Epithelial cell of prostate (primary cell): ENCODE measurements around the gene TTC36.
A peak's percentile ranks its signal among the peaks of the same experiment; 100 is the strongest.
"Not testable (repeated sequence)": the region's sequence is repeated elsewhere in the genome, so short reads cannot be mapped to it uniquely, and the experiment has no call there.

Source experiments
- DNase-seq: peaks from one replicate; pipeline ENCODE4 v3.0.0-alpha.2; 2011; ENCODE audit warnings: low read depth, low spot score
- H3K27ac ChIP-seq: fragments of 450-650 bp; 2 replicates; pipeline ENCODE4 v1.5.1; 2017; ENCODE audit warnings: mild to moderate bottlenecking

Gene TTC36

DNA sequence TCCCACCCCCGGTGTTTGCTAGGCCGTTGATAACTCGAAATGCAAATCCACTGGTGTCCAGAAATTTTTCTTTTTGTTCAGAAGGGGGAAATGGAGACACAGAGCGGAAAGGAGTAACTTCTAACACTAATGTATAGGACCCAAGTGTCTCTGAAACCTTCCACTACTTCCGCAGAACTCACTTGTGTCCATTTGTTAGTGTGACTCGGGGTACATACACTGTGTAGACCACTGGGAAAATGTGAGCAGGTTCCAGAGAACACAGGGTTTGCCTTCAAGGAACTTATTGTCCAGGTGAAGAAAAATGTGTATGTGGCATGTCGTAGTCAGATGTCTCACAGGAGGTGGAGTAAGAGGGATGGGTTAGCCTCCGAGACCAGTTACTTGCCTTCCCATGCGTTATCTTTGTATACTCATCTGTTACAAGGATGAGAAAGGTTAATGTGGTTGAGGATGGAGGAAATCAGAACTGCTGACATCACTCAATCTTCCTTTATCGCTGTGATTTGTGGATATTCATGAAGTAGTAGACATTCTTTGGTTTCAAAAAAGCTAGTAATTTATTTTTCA lies 45.8 kb downstream of the TTC36 start:
- DNase-seq, result no peak
- peak overlapping the region; percentile 82 for H3K27ac ChIP-seq

- no peak for DNase-seq
- no peak overlapping the region for H3K27ac ChIP-seq
Observed at GRCh38 chr11:118574636-118575035, 47.4 kb downstream of the TTC36 start.

DNA sequence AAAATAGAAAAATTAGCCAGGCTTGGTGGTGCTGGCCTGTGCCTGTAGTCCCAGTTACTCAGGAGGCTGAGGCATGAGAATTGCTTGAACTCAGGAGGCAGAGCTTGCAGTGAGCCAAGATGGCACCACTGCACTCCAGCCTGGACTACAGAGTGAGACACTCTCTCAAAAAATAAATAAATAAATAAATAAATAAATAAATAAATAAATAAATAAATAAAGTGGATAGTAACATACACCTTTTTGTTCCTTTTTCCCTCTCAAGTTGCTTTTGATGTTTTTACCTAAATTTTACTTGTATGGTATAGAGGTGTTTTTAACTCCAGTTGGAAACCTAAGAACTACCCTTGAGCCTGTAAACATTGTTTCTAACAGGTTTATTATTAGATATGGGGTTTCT lies 50.7 kb downstream of the TTC36 start:
- DNase-seq, H3K27ac ChIP-seq: not testable (repeated sequence)
